Nephron progenitor cell (in vitro differentiated cells): ENCODE results near the gene SLCO3A1.
A peak's percentile ranks its signal among the peaks of the same experiment; 100 is the strongest.

ENCODE experiments used
- DNase-seq: peaks from one replicate; pipeline ENCODE4 v3.0.0; 2021
- H3K27ac Mint-ChIP-seq: 2 replicates; pipeline ENCODE4 v1.8.0; 2021; ENCODE audit warnings: mild to moderate bottlenecking, moderate library complexity, mixed read lengths
- H3K27me3 Mint-ChIP-seq: 2 replicates; pipeline ENCODE4 v1.8.0; 2021; ENCODE audit warnings: mild to moderate bottlenecking, low read depth, mixed read lengths; ENCODE audit not compliant: poor library complexity
- H3K36me3 Mint-ChIP-seq: 2 replicates; pipeline ENCODE4 v1.8.0; 2021; ENCODE audit warnings: low read depth, mixed read lengths
- H3K4me1 Mint-ChIP-seq: 2 replicates; pipeline ENCODE4 v1.8.0; 2021; ENCODE audit warnings: mixed read lengths
- H3K4me3 Mint-ChIP-seq: 2 replicates; pipeline ENCODE4 v1.8.0; 2021; ENCODE audit warnings: mild to moderate bottlenecking, moderate library complexity, mixed read lengths
- H3K9me3 Mint-ChIP-seq: 2 replicates; pipeline ENCODE4 v1.8.0; 2021; ENCODE audit warnings: mild to moderate bottlenecking, moderate library complexity, mixed read lengths
- TF ChIP-seq, protein P1 (sequence below): fragments of 200-600 bp; sonication (generic); IDR thresholded peaks from 2 replicates; pipeline ENCODE4 v1.5.0; 2021; ENCODE audit warnings: antibody characterized with exemption

The SLCO3A1 gene

DNA sequence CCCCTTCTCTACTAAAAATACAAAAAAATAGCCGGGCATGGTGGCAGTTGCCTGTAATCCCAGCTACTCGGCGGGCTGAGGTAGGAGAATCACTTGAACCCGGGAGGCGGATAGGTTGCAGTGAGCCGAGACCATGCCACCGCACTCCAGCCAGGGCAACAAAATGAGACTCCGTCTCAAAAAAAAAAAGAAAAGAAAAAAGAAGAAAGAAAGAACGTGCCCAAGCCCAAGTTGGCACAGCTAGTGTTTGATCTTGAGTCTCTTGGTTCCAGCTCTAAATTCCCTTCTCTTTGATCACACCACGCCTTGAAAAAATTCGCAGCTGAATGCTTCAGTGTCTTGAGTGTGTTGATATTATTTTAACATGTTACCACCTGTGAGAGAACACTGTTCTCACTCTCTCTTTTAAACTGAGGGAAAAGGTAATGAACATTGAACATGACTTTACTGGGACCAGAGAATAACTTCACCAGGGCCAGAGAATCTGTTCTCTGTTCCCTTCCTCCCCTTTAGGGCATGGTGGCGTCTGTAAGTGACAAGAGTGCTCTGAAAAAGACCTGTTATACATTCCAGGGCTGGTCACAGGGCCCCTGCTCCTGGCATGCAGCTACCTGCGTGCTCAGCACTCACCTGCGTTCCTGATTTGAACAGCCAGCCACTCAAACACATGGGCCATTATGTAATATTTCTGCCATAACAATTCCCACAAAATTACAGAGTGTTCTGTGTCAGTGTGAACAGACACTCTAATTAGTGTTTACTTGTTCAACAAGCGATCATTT lies 19.0 kb downstream of the SLCO3A1 start:
- DNase-seq, result no peak
- H3K4me1 Mint-ChIP-seq, result peaks cover 21% of the 10 kb centered on the region
- H3K27me3 Mint-ChIP-seq, result peaks cover 11% of the 10 kb centered on the region
- TF ChIP-seq, protein P1, sequence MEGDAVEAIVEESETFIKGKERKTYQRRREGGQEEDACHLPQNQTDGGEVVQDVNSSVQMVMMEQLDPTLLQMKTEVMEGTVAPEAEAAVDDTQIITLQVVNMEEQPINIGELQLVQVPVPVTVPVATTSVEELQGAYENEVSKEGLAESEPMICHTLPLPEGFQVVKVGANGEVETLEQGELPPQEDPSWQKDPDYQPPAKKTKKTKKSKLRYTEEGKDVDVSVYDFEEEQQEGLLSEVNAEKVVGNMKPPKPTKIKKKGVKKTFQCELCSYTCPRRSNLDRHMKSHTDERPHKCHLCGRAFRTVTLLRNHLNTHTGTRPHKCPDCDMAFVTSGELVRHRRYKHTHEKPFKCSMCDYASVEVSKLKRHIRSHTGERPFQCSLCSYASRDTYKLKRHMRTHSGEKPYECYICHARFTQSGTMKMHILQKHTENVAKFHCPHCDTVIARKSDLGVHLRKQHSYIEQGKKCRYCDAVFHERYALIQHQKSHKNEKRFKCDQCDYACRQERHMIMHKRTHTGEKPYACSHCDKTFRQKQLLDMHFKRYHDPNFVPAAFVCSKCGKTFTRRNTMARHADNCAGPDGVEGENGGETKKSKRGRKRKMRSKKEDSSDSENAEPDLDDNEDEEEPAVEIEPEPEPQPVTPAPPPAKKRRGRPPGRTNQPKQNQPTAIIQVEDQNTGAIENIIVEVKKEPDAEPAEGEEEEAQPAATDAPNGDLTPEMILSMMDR, result no peak
- no peak overlapping the region for H3K27ac Mint-ChIP-seq
- H3K4me3 Mint-ChIP-seq, result no peak overlapping the region
- peaks cover 20% of the 10 kb centered on the region for H3K9me3 Mint-ChIP-seq
- peaks cover 9% of the 10 kb centered on the region for H3K36me3 Mint-ChIP-seq

DNA sequence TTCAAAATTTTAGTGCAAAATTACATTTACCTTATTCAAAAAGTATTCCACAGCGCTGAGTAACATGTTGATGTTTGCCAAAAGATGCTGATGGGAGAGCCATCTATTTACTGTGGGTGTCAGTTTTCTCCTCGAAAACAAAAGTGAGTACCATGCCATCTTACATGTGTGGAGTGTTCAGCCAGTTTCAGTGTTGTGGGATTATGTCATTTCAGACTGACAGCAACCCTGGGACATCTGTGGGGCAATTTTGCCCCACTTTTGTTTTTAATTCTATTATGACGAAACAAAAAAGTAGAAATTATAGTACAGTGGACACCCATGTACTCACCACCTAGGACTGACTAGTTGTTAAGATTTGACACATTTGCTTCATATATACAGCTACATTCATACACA lies 19.6 kb downstream of the SLCO3A1 start:
- Mint-ChIP-seq H3K36me3 (peaks cover 9% of the 10 kb centered on the region), H3K4me1 (peaks cover 16% of the 10 kb centered on the region), H3K4me3 (no peak overlapping the region), H3K27me3 (peaks cover 11% of the 10 kb centered on the region), H3K27ac (no peak overlapping the region), H3K9me3 (peaks cover 20% of the 10 kb centered on the region)
- TF ChIP-seq, protein P1, result no peak
- no peak for DNase-seq

- Mint-ChIP-seq H3K9me3 (peaks cover 20% of the 10 kb centered on the region), H3K27me3 (peaks cover 11% of the 10 kb centered on the region), H3K27ac (no peak overlapping the region), H3K36me3 (peaks cover 9% of the 10 kb centered on the region), H3K4me1 (peaks cover 10% of the 10 kb centered on the region), H3K4me3 (no peak overlapping the region)
- no peak for DNase-seq
- TF ChIP-seq, protein P1, result no peak
Observed at GRCh38 chr15:91874171-91874570, 20.7 kb downstream of the SLCO3A1 start.

- H3K27ac Mint-ChIP-seq, result no peak overlapping the region
- TF ChIP-seq, protein P1, result no peak
- peaks cover 9% of the 10 kb centered on the region for H3K36me3 Mint-ChIP-seq
- peak; percentile 20 for DNase-seq
- H3K4me1 Mint-ChIP-seq, result peaks cover 10% of the 10 kb centered on the region
- H3K4me3 Mint-ChIP-seq, result no peak overlapping the region
- H3K9me3 Mint-ChIP-seq, result peaks cover 15% of the 10 kb centered on the region
- H3K27me3 Mint-ChIP-seq, result peaks cover 11% of the 10 kb centered on the region
Observed at GRCh38 chr15:91874992-91875660, 21.6 kb downstream of the SLCO3A1 start.

DNA sequence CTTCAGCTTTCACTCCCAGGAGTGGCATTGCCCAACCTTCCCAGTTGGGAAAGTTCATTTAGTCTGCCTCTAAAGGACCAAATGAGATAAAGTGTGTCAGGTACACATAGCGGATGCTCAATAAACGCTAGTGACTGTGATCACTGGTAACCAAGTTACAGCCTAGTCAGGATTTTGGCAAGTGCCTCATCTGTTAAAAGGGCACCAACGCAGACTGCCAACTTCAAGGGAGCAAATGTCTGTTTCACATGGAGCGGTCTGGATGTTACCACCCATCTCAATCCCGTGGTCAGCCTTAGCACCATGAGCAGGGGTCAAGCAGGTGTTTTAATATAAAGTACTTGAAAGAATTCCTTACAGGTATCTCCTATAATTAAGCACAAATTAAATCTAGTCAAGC lies 22.7 kb downstream of the SLCO3A1 start:
- no peak for DNase-seq
- H3K36me3 Mint-ChIP-seq, result peaks cover under 1% of the 10 kb centered on the region
- H3K27me3 Mint-ChIP-seq, result peaks cover 10% of the 10 kb centered on the region
- H3K4me1 Mint-ChIP-seq, result peaks cover 10% of the 10 kb centered on the region
- TF ChIP-seq, protein P1, result no peak
- H3K4me3 Mint-ChIP-seq, result no peak overlapping the region
- H3K9me3 Mint-ChIP-seq, result peaks cover 4% of the 10 kb centered on the region
- no peak overlapping the region for H3K27ac Mint-ChIP-seq
